Measurements from ENCODE around the gene ARHGEF1. TPM values are rescaled to one million over a fixed set of nuclear protein-coding genes. Genes with fewer than 3 reads are reported as not detected.

Gene ARHGEF1
- total RNA-seq, 1 donor: 35.0 TPM

- no peak overlapping the region for H3K4me3 ChIP-seq (ENCODE audit: low read depth, low read length)
These were observed 14.8 kb downstream of the ARHGEF1 start for GRCh38 chr19:41897820-41898219.

GRCh38 chr19:41898235-41898634, 15.3 kb downstream of the ARHGEF1 start:
- no peak for DNase-seq (ENCODE audit: low read depth)
- no peak overlapping the region for H3K4me3 ChIP-seq (ENCODE audit: low read depth, low read length)
- TF ChIP-seq CTCF (IDR thresholded peaks at IDR 0.05; ENCODE audit: insufficient read depth, low read depth, low read length): no peak

More at GRCh38 chr19:41897820-41898219, 14.8 kb downstream of the ARHGEF1 start:
- TF ChIP-seq CTCF (IDR thresholded peaks at IDR 0.05; ENCODE audit: insufficient read depth, low read depth, low read length): no peak
- DNase-seq (ENCODE audit: low read depth): no peak

GRCh38 chr19:41901707-41902360, 18.9 kb downstream of the ARHGEF1 start:
- TF ChIP-seq CTCF (IDR thresholded peaks at IDR 0.05; ENCODE audit: insufficient read depth, low read depth, low read length): no peak
- no peak overlapping the region for H3K4me3 ChIP-seq (ENCODE audit: low read depth, low read length)
- DNase-seq (ENCODE audit: low read depth): no peak

- TF ChIP-seq CTCF (IDR thresholded peaks at IDR 0.05; ENCODE audit: insufficient read depth, low read depth, low read length): no peak
- DNase-seq (ENCODE audit: low read depth): no peak
- H3K4me3 ChIP-seq (ENCODE audit: low read depth, low read length): no peak overlapping the region
These were observed 19.6 kb downstream of the ARHGEF1 start for GRCh38 chr19:41902594-41902993.

- no peak for DNase-seq (ENCODE audit: low read depth)
- no peak overlapping the region for H3K4me3 ChIP-seq (ENCODE audit: low read depth, low read length)
- TF ChIP-seq CTCF (IDR thresholded peaks at IDR 0.05; ENCODE audit: insufficient read depth, low read depth, low read length): no peak
These were observed 20.4 kb downstream of the ARHGEF1 start for GRCh38 chr19:41903193-41903953.

GRCh38 chr19:41904118-41904870, 21.3 kb downstream of the ARHGEF1 start:
- TF ChIP-seq CTCF (IDR thresholded peaks at IDR 0.05; ENCODE audit: insufficient read depth, low read depth, low read length): no peak
- no peak for DNase-seq (ENCODE audit: low read depth)
- H3K4me3 ChIP-seq (ENCODE audit: low read depth, low read length): no peak overlapping the region

Measured in fibroblast of villous mesenchyme (primary cell).